H1 (cell line): ENCODE data around the gene RCBTB1. TPM values are rescaled to one million over a fixed set of nuclear protein-coding genes. Genes with fewer than 3 reads are reported as not detected.

ENCODE experiments used
- BCL11A ChIP-seq, 2 experiments: IDR thresholded peaks; one replicate each; pipeline ENCODE4 v1.6.1; 2011; ENCODE audit warnings: low read depth in 2 of 2, low read length in 2 of 2, mild to moderate bottlenecking in 2 of 2
- FOSL1 ChIP-seq: IDR thresholded peaks from 2 replicates; pipeline ENCODE4 v1.6.1; 2011; ENCODE audit warnings: mild to moderate bottlenecking, low read depth, low read length, moderate library complexity; ENCODE audit not compliant: insufficient read depth
- SIRT6 ChIP-seq: IDR thresholded peaks from one replicate; pipeline ENCODE4 v1.7.1; 2012; ENCODE audit warnings: low read length, inconsistent platforms
- TAF7 ChIP-seq: optimal IDR thresholded peaks from 2 replicates; pipeline ENCODE3; 2011; ENCODE audit warnings: low read depth, mild to moderate bottlenecking, inconsistent platforms, low read length, moderate library complexity, borderline replicate concordance
- TBP ChIP-seq: IDR thresholded peaks from 2 replicates; pipeline ENCODE4 v1.6.1; 2011; ENCODE audit warnings: low read depth, low read length, improper control_type of control experiment
- TEAD4 ChIP-seq: IDR thresholded peaks from 2 replicates; pipeline ENCODE4 v1.6.1; 2012; ENCODE audit warnings: low read depth, low read length, inconsistent platforms, mixed read lengths
- polyA plus RNA-seq, 7 experiments: library from polyadenylated mRNA; depleted of rRNA in 3 of 7; stranded (reverse) in 5 of 7; unstranded in 2 of 7; fragments of >200 nt in 5 of 7; fragments of 200-250 nt in 2 of 7; gene quantifications; 1 replicate in 5 of 7; 2 replicates in 1 of 7; 4 replicates in 1 of 7; pipeline versions ENCODE4 v1.2.1 to v1.2.3, GENCODE V29; 2011 to 2013; ENCODE audit warnings: missing spikeins in 2 of 7, mixed read lengths in 2 of 7
- total RNA-seq: library from RNA; stranded (reverse); fragmentation: NEBNext Ultra II Directional; extraction: Animal tissue kit (Norgen Biotek cat#: 25700); gene quantifications from 2 replicates; pipeline ENCODE4 v1.2.1, GENCODE V29; 2021
- TF ChIP-seq, protein P1 (sequence below): fragments of 300-600 bp; sonication (generic); IDR thresholded peaks from 2 replicates; pipeline ENCODE4 v1.7.1; 2012; ENCODE audit warnings: low read length, moderate library complexity, mild to moderate bottlenecking, inconsistent platforms; ENCODE audit not compliant: insufficient replicate concordance

Gene RCBTB1
- total and polyA plus RNA-seq, 2 of the 8 experiments (the other 6 are each of a cell fraction or from before 2014, with no cell fraction given): 13.7 to 29.8 TPM

GRCh38 chr13:49494645-49495044, 90.7 kb downstream of the RCBTB1 start (continued):
- no peak for TF ChIP-seq BCL11A (IDR thresholded peaks at IDR 0.05; ENCODE audit: low read depth in 2 of 2, low read length in 2 of 2)
- TF ChIP-seq FOSL1: no peak
- TF ChIP-seq TBP: no peak
- no peak for TF ChIP-seq SIRT6
- TF ChIP-seq, protein P1, sequence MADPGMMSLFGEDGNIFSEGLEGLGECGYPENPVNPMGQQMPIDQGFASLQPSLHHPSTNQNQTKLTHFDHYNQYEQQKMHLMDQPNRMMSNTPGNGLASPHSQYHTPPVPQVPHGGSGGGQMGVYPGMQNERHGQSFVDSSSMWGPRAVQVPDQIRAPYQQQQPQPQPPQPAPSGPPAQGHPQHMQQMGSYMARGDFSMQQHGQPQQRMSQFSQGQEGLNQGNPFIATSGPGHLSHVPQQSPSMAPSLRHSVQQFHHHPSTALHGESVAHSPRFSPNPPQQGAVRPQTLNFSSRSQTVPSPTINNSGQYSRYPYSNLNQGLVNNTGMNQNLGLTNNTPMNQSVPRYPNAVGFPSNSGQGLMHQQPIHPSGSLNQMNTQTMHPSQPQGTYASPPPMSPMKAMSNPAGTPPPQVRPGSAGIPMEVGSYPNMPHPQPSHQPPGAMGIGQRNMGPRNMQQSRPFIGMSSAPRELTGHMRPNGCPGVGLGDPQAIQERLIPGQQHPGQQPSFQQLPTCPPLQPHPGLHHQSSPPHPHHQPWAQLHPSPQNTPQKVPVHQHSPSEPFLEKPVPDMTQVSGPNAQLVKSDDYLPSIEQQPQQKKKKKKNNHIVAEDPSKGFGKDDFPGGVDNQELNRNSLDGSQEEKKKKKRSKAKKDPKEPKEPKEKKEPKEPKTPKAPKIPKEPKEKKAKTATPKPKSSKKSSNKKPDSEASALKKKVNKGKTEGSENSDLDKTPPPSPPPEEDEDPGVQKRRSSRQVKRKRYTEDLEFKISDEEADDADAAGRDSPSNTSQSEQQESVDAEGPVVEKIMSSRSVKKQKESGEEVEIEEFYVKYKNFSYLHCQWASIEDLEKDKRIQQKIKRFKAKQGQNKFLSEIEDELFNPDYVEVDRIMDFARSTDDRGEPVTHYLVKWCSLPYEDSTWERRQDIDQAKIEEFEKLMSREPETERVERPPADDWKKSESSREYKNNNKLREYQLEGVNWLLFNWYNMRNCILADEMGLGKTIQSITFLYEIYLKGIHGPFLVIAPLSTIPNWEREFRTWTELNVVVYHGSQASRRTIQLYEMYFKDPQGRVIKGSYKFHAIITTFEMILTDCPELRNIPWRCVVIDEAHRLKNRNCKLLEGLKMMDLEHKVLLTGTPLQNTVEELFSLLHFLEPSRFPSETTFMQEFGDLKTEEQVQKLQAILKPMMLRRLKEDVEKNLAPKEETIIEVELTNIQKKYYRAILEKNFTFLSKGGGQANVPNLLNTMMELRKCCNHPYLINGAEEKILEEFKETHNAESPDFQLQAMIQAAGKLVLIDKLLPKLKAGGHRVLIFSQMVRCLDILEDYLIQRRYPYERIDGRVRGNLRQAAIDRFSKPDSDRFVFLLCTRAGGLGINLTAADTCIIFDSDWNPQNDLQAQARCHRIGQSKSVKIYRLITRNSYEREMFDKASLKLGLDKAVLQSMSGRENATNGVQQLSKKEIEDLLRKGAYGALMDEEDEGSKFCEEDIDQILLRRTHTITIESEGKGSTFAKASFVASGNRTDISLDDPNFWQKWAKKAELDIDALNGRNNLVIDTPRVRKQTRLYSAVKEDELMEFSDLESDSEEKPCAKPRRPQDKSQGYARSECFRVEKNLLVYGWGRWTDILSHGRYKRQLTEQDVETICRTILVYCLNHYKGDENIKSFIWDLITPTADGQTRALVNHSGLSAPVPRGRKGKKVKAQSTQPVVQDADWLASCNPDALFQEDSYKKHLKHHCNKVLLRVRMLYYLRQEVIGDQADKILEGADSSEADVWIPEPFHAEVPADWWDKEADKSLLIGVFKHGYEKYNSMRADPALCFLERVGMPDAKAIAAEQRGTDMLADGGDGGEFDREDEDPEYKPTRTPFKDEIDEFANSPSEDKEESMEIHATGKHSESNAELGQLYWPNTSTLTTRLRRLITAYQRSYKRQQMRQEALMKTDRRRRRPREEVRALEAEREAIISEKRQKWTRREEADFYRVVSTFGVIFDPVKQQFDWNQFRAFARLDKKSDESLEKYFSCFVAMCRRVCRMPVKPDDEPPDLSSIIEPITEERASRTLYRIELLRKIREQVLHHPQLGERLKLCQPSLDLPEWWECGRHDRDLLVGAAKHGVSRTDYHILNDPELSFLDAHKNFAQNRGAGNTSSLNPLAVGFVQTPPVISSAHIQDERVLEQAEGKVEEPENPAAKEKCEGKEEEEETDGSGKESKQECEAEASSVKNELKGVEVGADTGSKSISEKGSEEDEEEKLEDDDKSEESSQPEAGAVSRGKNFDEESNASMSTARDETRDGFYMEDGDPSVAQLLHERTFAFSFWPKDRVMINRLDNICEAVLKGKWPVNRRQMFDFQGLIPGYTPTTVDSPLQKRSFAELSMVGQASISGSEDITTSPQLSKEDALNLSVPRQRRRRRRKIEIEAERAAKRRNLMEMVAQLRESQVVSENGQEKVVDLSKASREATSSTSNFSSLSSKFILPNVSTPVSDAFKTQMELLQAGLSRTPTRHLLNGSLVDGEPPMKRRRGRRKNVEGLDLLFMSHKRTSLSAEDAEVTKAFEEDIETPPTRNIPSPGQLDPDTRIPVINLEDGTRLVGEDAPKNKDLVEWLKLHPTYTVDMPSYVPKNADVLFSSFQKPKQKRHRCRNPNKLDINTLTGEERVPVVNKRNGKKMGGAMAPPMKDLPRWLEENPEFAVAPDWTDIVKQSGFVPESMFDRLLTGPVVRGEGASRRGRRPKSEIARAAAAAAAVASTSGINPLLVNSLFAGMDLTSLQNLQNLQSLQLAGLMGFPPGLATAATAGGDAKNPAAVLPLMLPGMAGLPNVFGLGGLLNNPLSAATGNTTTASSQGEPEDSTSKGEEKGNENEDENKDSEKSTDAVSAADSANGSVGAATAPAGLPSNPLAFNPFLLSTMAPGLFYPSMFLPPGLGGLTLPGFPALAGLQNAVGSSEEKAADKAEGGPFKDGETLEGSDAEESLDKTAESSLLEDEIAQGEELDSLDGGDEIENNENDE: no peak
- no peak for TF ChIP-seq TAF7
- no peak for TF ChIP-seq TEAD4
